ENCODE measurements around the gene DHRS9. TPM values are rescaled to one million over a fixed set of nuclear protein-coding genes. Genes with fewer than 3 reads are reported as not detected.

Gene DHRS9
- total RNA-seq, 1 experiment from 2014 or later = 2.5 TPM

- no peak for DNase-seq (ENCODE audit: low read depth)
Observed at GRCh38 chr2:169065864-169066517, 3.4 kb upstream of the DHRS9 start.

GRCh38 chr2:169066897-169067296 is 2.5 kb upstream of the DHRS9 start:
- DNase-seq (ENCODE audit: low read depth) = no peak

DNA sequence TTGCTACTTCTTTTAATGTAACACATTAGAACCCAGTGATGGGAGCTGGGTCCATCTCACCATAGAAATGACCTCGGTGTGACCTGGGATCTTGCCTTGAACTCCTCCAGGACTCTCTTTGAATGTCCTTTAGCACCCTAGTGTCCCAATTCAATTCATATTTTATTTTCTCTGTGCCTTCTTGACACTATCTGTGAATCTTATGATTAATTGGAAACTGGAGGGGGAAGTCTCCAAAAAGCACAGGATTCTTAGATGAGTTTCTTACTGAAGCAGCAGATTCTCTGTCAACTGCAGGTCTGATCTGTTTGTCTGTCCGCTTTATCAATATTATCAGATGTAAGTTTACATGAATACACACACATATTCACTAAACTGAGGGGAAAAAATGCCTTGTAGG is 470 bp downstream of the DHRS9 start:
- DNase-seq (ENCODE audit: low read depth) = no peak

DNA sequence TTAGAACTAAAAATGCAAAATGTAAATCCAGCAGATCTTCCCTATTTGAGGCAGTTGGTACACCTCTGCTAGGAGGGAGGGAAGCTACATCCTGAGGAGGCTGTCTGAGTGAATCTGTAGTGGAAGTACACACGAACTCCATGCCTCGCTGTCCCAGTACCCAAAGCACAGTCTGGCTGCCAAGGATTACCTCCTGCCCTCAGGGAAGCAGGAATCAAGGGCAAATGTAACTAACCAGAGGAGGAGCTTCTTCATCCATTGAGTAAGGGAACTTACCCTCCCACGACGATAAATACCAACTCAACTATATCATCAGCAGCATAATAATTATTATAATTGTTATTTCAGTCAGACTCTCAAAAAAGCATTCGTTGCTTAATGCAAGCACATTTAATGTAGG is 2.1 kb downstream of the DHRS9 start:
- DNase-seq (ENCODE audit: low read depth) = peak; percentile 68

DNA sequence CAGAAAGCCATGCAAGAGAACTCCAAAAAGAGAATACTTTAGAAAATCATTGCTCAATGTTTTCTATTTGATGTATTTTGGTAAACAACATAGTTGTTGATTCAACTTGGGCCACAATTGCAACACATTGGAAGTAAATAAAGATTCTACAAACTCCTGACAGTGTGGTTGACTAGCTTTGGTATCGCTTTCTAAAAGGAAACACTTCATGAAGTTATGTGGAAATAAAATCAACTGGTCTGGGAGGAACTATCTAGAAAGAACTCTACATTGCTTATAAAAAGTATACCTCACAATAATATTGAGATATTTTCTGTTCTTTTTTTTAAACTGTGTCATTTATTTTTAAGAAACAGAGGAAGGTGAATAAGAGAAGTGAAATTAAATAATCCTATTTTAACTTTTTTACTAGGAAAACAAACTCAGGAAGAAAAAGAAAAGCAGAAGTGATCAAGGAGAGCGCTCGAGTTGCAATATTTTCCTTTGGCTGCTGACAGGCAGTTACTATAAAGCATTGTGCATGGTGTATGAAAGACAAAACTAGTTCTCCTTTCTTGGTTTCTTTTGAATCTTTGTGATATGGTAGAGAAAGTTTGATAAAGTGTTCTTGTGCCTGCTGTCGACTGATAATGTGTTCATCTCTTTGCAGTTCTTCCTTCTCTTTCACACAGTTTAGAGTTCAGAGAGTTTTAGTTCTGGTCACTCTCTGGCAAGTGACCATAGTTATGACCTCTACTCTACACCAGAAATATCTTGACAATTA is 3.0 kb downstream of the DHRS9 start:
- no peak for DNase-seq (ENCODE audit: low read depth)

DNA sequence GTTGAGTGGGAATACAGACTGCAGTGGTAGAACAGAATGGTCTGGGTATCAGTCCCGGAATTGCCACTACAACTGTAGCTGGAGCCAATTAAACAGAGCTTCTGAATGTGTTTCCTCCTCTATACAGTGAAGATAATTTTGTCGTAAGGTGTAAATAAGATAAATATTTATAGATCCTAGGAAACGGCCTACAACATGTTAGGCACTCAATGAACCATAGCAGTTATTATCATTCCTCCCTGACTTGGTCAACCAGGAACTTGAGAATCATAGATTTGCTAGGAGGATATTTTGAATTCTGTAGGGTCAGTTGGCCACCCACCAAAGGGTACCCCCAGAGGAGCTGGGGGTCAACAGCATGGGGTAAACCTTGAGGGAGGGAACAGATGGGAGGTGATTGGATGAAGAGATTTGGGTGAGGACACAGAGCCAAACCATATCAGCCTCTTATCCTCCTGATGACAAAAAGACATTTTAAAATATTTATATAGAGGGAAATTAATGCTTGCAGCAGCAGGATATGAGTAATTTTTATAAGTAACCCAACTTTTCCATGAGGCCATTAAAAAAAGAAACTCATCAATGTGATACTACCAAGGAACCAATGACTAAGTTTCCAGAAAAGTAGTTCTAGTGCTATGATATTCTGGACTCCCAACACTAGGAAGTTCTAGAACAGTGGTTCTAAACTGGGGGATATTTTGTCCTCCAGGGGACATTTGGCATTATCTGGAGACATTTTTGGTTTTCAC is 4.0 kb downstream of the DHRS9 start:
- no peak for DNase-seq (ENCODE audit: low read depth)

DNA sequence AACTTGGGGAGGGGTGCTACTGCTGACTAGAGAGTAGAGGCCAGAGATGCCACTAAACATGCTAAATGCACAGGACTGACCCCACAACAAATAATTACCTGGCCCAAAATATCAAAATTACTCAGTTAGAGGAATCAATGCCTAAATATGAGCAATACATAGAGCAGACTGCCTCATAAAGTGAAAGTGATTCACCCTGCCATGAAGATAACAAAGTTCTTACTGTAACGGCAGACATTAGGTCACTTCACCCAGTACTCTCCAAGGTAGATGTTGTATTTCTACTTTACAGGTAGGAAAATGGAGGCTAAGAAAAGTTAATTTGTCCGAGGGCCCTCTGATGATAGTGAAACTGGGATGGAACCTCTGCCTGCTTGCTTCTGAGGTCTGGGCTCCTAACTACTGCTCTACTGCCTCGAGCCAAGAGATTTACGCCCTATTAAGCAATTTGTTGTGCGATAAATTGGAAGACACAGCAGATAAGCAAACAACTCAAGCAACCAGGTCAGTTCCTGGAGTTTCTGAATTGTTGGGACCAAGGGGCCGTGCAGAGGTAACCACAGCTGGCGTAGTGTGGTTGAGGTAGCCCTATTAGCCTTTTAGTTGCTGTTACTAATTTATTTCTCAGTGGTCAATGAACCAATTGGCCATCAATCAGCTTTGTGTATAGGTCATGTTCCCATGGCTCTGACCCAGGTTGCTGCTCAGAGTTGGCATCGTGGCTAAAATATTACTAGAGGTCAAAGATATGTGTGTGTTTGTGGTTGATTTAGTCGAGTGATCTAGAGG is 4.8 kb downstream of the DHRS9 start:
- DNase-seq (ENCODE audit: low read depth) = peak; percentile 31

- peak; percentile 14 for DNase-seq (ENCODE audit: low read depth)
Observed at GRCh38 chr2:169077674-169078240, 8.4 kb downstream of the DHRS9 start.

DNA sequence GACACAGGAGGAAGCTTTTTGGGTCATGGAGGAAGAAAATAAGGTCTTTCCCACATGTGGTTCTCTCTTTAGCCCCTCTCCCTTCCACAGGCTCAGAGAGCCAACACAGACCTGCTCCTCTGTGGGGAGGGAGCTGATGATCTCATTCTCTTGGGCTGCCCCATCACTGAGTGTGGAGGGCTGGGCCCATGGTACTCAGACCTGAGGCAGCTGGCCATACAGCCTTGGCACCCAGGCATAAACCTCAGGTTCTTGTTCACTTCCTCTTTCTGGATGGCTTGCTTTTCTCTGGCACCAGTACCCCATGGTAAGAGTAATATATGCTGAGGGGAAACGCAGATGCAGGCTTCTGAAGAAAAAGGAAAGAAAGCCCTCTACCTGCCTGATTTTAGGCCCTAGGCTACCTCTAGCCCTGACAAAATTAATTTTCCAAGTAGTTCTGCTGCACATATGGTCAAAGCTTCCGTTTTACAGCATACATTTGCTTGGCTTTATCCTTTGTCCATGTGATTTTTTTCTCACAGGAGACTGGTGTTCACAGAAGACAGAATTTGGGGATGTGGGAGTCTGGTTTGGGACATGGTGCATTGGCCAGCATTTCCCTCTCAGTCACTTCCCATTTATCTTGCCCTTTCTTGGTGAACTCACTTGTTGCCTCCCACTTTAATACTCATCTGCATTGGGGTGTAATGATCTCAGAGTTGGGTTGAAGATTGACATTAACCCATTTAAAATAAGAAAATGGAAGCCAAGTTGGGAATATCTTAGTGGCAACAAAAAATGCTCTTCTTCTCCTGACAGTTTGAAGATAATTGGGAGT is 11.1 kb downstream of the DHRS9 start:
- peak; percentile 82 for DNase-seq (ENCODE audit: low read depth)

- DNase-seq (ENCODE audit: low read depth) = no peak
Observed at GRCh38 chr2:169081551-169081950, 12.2 kb downstream of the DHRS9 start.

- no peak for DNase-seq (ENCODE audit: low read depth)
Observed at GRCh38 chr2:169082995-169083394, 13.6 kb downstream of the DHRS9 start.

- peak; percentile 52 for DNase-seq (ENCODE audit: low read depth)
Observed at GRCh38 chr2:169086893-169087467, 17.6 kb downstream of the DHRS9 start.

DNA sequence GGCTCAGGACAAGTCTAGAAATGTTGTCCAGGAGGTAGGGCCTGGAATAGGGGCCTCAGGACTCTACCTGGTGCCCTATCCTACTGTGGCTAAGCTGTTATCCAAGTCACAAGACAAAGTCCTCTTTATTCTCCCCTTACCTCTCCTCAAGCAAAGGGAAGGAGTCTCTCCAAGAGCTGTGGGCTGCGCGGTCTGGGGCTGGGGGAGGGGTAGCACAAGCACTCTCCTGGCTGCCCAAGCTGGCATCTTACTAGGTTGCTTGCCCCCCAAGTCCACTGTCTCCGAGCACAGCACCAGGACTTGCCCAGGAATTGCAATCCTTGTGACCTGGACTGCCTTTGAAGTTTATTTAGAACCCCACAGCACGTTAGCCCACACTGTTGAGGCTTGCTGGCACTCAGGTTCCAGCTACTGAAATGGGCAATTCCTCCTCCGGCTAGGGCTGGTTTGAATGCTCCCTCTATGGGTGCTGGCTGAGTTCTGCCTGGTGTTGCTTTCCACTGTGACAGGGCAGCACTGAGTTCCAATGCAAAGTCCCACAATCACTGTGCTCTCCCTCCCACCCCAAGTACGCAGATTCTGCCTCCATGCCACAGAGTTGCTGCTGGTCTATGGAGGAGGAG is 18.5 kb downstream of the DHRS9 start:
- no peak for DNase-seq (ENCODE audit: low read depth)

DNA sequence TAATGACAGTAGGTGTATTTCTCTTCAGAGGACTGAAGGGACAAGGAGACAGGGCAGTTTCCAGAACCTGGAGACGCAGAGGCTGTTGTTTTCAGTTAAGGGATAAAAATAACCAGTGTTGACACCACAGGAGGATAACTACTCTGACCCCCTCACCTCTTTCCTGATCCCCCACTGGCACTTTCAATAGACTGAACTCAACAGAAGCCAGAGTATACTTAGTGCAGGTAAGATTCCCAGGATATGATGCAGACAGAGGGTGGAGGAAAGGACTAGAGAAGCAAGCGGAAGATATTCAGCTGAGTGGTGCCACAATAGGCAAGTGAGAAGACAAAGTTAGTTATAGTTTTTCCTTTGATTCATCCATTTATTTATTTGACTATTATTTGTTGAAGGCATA is 19.8 kb downstream of the DHRS9 start:
- no peak for DNase-seq (ENCODE audit: low read depth)

DNA sequence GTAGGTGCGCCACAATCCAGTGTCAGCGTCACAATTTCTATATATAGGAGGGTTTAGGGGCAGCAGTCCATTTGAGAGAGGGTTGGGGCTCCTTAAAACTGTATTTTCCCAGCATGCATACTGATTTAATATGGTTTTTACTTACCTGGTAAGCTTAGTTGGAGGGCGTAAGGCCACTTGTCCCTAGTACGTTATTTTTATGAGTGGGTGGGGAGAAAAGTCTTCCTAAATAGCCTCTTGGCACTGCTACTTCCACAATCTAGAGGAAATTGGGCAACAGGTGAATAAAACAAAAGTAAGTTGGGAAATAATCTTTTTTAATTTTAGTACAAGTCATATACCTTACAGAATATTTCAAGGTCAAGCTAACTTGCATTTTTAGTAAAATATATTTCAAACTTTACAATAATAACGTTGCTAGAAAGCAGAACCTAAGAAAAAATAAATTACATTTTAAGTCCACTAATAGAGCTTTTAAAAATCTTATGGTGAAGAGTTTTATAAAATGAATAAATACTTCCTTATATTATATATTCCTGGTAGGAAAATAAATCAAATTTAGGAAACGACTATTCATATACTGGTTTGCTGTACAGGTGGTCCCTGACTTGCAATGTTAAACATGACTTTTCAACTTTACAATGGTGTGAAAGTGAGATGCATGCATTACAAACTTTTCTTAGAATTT is 20.9 kb downstream of the DHRS9 start:
- DNase-seq (ENCODE audit: low read depth) = no peak

- DNase-seq (ENCODE audit: low read depth) = no peak
Observed at GRCh38 chr2:169091256-169091655, 21.9 kb downstream of the DHRS9 start.

DNA sequence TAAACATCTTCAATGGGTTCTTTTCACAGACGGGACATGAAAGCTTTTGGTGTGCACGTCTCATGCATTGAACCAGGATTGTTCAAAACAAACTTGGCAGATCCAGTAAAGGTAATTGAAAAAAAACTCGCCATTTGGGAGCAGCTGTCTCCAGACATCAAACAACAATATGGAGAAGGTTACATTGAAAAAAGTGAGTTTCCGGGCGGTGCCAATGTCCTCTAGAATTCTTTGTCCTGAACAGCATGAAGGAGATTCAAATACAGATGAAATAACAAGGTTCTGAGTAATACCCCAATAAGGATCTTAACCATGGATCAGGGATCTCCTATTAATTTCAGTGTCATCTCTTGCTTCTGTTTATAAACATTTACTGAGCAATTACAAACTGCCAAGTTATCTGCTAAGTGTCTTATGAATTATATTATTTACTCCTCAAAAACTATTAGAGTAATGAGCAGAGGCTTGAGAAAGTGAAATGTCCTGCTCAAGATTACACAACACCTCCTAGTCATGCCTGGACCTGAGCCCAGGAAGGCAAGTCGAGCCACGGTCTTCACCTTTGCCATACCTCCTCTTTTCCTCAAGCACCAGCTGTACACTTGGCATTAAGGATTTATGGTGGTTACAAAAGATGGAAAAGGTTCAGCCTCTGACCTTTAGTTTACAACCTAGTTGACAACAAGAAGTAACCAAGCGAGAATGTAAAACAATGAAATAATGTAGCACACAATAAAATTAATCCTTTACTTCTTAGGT is 22.6 kb downstream of the DHRS9 start:
- peak; percentile 57 for DNase-seq (ENCODE audit: low read depth)

GRCh38 chr2:169093535-169093934 is 24.2 kb downstream of the DHRS9 start:
- no peak for DNase-seq (ENCODE audit: low read depth)

DNA sequence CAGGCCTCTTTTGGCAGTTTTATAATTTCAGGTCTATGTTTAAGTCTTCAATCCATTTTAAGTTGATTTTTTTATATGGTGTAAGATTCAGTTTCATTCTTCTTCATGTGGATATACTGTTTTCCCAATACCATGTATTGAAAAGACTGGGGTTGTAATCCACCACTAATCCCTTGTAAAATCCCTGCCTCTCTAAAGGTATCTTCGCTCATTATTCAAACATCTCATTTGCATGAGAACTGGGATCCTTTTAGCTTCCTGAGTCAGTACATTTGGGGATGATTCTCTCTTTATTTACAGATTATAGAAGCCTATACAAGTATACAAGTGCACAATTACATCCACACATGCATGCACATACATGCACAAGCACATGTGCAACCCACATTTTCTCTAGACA is 25.3 kb downstream of the DHRS9 start:
- DNase-seq (ENCODE audit: low read depth) = no peak

All from Daoy (cell line).